Measurements from ENCODE around the gene SIGMAR1.

Gene SIGMAR1

GRCh38 chr9:34629491-34629808, 8.1 kb downstream of the SIGMAR1 start:
- DNase-seq: no peak

GRCh38 chr9:34628656-34629490, 8.7 kb downstream of the SIGMAR1 start, which contains the start of gene ARID3C:
TSS of gene ARID3C (minus strand) at chr9:34629066. CDS start at chr9:34628014, 1,052 bp downstream.
- DNase-seq: no peak

DNA sequence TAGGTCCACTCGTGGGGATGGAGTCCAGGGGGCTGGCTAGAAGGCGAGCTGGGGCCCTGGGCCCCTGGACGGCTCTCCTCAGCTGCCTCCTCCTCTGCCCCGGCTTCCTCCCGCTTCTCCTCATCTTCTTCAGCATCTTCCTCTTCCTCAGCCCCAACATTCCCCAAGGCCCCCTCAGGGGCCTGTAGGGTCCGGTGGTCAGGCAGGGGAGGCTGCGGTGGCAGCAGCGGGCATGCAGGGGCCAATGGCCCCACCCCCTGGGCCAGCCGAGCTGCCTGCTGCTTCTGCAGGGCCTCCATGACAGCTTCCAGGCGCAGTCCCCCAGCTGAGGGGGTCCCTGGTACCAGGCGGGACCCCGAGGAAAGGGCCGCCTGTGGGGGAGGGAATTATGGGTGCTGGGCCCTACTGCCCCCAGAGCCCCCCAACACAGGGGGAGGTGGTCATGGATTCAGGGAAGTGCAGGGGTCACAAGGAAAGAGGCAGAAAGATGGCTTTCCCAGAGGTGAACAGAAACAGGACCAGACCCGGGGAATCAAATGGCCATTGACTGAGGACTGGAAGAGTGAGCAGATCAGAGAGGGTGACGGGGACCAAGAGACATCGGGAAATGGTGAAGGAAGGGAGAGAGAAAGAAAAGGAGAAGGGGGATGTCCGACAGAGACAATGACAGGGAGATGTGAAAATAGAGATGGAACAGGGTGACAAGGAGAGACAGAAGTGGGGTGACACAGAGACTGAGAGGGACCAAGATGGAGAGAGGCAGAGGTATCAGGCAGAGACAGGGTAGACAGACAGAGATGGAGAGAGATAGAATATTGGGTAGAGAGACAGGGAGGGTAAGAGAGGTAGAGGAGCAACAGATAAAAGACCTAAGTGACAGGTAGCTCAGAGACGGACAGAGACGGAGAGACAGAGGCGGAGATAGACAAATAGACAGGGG, 9.6 kb downstream of the SIGMAR1 start:
- DNase-seq: no peak

- no peak for DNase-seq
These were observed 12.5 kb downstream of the SIGMAR1 start for GRCh38 chr9:34625186-34625486.

GRCh38 chr9:34624475-34625185, 13.0 kb downstream of the SIGMAR1 start:
- no peak for DNase-seq

DNA sequence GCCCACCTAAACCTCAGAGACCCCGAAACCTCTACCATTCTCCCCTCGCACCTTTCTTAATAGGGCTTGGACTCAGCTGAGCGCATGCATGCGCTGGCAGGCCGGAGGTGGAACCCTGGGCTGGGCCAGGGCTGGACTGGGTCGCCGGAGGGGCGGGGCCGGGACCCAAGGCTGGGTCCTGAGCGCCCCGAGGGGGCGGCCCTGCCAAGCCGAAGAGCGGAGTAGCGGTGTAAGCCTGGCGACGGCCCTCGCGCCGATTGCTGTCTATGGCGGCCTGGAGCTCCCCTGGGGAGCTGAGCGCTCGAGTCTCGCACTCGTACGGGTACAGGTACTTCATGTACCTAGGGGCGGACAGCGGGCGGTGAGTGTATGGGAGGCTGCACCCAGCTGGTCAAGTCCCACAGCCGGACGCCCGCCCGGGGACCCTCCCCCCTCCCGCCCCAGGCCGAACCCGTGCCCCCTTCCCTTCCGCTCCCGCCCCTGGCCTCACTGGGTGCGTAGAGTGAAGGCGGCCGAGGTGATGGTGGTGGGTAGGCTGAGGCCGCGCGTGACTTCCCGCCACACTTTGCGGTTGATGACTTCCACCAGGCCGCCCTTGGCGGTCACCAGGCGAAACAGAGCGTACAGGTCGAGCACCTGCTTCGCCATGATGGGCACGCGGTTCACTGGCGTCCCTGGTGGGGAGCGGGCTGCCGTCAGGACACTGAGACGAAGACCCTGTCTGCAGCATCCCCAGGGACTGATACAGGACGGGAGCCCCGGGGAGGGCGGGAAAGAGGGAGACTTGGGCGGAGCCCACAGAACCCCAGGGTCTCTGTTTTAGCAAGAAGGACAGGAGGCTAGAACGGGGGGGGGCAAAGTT, 14.0 kb downstream of the SIGMAR1 start:
- no peak for DNase-seq

DNA sequence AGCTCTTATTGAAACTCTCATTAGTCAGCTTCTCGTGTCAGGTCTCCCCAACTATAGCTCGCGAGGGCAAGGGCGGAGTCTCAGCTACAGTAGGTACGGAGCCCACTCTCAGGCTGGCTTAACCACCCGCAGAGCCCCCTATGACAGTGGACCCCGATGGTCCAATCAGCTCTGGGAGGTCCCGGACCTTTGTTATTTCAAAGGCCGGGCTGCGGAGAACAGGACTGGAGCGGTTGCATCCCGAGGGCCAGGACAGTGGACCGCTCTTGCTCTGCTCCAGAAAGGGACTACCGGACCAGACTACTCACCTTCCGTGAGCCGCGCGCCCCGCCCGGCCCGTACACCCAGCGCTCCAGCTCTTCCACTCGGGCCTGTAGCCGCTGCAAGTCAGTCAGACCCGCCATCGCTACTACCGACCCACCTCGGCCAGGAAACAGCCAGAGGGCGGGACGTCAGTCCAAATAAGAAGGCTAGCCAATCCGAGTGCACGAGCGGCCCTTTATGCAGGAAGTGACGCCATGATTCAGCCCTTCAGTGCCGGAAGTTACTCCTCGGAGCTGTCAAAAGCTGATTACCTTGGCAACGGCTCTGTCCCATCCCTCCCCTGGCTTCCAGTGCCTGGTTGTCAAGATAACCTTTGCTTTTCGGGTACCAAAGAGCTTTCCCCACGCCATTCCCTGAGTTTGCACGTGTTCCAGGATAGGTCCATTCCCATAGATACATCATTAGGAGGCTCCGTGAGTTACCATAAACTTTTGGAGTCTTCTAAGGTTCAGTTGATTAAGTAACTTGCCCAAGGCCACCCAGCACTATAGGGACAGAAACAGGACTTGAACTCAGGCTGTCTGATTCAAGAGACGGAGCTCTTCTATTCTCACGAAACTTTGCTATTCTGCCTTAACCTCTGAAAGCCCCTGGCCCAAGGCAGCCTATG, 17.3 kb downstream of the SIGMAR1 start, which contains the start of gene DCTN3:
TSS of gene DCTN3 (minus strand) at position 435 of the 934 bp plus-strand sequence. CDS start at position 404, 31 bp downstream.
- DNase-seq: peak; percentile 83

- DNase-seq: no peak
These were observed 22.5 kb downstream of the SIGMAR1 start for GRCh38 chr9:34615132-34615531.

DNA sequence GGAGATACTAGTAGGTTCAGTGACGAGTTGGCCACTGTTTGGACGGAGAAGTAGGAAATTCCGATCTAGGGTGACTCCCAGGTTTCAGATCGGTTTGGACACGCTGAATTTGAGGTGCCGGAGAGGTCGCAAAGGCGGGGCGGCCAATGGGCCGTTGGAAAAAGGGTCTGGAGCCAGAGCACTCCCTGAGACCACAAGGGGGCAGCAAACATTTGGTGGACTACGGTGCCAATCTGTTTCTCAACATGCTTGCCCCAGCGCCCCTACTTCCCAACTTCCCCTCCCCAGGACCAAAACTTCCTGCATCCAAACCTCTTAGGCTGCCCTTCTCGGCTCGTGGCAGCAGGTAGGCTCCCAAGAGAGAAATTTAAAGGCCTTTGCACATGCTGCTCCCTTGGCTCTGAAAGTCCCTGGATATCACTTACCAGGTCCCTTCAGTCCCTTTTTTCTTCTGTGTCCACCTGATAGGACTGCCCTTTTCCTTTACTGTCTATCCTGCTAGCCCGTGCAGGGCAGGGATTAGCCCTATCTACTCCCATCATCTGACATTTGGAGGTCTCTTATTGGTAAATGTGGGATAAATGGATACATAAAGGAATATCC, 24.7 kb downstream of the SIGMAR1 start:
- DNase-seq: peak; percentile 64

DNA sequence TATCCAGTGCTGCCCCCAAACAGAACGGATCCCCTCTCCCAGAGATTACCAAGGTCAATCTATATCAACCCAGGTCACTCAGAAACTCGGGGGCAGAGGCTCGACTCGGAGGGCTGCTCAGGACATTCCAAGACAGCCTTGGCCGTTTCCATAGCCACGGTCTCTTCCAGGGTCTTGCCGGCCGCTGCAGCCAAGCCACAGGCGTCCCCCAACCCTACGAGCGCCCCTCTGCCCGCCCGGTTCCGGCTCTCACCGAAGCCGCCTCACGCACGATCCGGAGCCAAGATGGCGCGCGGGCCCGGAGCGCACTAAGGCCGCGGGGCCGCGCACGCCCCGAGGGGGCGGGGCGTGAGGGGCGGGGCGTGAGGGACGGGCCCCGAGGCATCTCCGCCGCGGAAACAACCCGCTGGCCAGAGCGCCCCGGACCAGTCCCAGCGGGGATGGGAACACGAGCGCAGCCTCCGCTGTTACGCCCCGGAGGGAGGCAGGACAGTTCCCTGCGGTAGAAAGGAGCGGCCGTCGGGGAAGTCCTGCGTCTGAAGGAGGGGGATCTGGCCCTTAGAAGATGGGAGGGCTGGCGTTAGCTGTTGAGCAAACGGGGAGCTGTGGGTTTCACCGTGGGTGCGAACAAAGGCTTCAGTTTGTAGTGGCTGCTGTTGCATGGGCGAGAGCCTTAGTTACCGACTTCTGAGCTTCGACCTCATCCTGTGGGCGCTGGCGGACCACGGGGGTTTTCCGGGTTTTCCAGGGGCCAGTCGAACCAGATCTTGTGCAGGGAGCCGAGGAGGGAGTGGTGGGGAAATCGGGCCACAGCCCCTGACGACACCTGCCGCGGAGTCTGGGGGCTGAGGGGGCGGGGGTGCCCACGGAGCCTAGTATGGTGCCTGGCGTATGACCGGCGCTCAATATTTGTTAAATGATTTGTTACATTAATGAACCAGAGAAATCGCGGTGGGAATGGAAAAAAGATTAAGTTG, 25.5 kb downstream of the SIGMAR1 start, which contains the start of gene RPP25L:
TSS of gene RPP25L (minus strand) at position 287 of the 977 bp plus-strand sequence. CDS start 801 bp downstream, outside the sequence.
- peak; percentile 69 for DNase-seq

DNA sequence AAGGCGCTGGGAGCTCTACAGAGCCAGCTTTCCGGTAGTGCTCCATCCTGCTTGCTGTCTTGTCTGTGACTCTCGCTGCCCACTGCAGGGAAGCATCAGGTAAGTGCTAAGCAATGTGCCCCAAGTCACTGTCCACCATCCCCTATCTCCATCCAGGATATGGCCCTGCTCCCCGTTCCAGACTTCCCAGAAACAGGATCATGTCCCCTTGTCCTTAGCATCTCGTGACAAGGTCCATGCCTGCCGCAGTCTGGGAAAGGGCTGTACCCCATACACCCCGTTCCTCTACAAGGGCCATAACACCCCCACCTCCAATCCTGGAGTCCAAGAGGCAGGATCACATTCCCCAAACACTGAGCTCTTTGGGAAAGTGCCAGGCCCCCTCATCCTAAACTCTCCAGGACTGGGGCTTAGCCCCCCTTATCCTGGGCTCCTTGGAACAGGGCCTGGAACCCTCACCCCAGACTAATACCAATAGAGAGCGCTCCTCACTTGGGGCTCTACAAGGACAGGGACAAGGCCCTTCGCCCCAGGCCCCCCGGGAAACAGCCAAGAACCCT, 26.3 kb downstream of the SIGMAR1 start:
- no peak for DNase-seq

DNA sequence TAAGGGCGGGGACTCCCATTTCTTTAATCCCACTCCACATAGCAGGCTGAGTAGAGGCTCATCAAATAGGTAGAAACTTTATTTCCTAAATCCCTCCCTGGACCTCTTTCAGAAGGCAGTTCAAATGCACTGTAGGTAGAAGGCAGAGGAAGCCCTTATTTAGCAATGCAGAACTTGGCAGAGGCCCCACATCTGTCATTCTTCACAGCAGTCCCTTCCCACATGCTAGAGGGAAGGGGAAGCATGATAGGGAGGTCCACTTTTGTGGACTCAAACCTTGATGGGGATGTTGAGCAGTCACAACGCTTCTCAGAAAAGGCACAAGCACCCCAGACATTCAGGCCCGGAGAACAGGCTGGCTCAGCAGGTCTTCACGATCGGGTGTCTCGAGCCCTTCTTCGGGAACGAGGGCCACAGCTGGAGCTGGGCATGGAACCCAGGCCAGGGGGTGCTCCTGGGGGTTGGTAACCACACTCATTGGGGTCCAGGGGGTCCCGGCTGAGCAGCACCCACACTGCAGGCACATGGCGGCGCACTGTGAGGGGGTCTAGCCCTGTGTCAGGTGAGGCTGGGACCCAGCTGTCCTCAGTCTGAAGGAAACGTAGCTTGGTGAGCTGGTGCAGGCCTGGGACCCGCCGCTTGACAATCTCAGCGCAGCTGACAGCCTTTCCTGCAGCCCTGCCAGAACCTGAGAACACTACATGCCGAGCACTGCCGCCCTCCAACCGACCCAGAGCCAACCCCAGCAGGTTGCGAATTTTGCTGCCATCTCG, 27.0 kb downstream of the SIGMAR1 start:
- no peak for DNase-seq

- no peak for DNase-seq
These were observed 30.3 kb downstream of the SIGMAR1 start for GRCh38 chr9:34607331-34607730.

GRCh38 chr9:34606905-34607304, 30.7 kb downstream of the SIGMAR1 start:
- DNase-seq: no peak

DNA sequence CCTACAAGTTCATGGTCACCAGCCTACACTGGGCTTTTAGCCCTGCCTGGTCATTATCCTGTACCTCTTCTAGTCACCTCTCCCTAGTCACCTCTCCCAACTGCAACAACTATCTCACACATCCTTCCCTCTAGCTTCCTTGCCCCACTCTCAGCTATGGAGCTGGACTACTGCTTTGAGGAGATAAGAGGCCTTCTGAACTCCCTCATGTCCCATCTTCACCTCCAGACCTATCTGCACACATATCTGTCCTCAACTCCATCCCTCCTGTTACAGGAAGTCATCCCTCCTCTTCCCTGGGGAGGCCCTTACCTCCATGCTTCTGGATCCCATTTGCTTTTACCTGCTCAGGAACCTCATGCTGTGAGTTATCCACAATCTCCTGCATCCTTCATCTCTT, 31.4 kb downstream of the SIGMAR1 start:
- DNase-seq: no peak

DNA sequence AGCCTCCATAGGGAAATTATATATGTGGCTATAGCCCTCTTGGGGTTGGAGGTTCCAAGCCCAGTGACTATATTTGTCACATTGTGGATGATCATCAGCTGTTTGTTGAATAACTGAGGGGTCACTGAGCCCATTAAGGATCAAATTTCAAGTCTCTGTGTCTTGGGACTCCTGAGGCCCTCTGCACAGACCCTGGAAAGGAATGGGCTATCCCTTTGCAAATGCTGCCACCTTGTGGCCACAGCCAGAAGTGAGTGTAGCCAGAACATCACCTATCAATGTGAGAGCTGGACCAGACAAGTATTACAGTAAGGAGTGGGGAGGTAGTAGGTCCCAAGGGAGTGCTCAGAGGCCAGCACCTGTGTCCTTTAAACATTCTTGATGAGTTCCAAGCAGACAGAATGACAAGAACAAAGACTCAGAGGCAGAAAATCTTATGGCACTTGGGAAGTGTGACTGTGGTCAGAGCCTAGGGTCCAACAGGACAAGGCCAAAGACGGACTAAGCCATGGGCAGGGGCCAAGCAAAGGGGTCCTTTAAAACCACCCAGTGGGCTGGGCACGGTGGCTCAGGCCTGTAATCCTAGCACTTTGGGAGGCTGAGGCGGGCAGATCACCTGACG, 33.9 kb downstream of the SIGMAR1 start:
- peak; percentile 42 for DNase-seq

GRCh38 chr9:34601937-34602573, 35.5 kb downstream of the SIGMAR1 start:
- no peak for DNase-seq
